AG08396 (cell line): ENCODE data around the gene B2M.
"Not testable (repeated sequence)": the region's sequence is repeated elsewhere in the genome, so short reads cannot be mapped to it uniquely, and the experiment has no call there.

Experiments used
- DNase-seq: peaks from one replicate; pipeline ENCODE4 v3.0.0; 2012; ENCODE audit warnings: low spot score, mixed read lengths

The B2M gene

DNA sequence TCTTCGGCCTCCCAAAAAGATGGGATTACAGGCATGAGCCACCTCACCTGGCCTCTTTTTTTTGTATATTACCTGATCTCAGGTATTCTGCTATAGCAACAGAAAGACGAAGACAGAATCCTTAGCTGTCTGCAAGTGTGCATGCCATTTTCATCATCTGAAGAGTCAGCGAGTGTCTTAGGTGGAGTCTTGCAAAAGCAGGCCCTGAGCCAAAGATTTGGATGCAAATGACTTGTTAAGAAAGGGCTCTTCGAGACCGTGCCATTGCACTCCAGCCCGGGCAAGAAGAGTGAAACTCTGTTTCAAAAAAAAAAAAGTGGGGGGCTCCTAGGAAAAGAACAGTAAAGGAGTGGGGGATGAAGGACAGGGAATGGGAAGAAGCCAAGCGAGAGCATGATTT, 14.8 kb downstream of the B2M start:
- DNase-seq, result no peak

DNA sequence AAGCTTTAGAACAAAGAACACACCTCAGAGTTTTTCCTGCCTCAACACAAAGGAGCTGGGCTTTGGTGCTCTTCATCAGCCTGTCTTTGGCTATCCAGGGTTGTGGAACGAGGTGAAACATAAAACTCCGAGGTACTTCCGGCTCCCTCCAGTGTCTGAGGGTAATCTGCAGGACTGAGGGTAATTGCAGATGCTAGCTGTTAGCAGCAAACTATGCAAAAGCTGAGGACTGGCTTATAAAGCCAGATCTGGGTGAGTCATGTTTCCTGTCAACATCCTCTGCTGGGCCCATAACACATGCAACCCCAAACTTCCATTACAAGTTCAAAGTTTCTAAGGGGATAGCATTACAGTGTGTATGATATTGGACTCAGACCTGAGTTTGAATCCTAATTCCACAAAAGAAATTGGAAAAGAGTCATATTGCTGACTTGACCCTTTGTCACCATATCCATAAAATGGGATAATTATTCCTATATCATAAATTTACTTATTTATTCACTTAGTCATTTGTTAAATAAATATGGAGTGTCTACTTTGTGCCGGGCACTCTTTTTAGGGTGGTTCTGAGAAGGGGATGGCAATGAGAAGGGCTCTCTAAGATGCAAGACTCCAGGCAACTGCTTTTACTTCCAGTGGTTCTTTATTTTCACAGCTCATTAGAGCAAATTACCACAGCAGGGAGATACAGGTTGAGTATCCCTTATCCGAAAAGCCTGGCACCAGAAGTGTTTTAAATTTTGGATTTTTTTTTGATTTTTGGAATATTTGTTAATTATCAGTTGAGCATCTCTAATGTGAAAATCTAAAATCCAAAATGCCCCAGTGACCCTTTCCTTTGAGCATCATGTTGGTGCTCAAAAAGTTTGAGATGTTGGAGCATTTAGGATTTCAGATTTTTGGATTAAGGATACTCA, 15.5 kb downstream of the B2M start:
- DNase-seq, result peak; percentile 63

DNA sequence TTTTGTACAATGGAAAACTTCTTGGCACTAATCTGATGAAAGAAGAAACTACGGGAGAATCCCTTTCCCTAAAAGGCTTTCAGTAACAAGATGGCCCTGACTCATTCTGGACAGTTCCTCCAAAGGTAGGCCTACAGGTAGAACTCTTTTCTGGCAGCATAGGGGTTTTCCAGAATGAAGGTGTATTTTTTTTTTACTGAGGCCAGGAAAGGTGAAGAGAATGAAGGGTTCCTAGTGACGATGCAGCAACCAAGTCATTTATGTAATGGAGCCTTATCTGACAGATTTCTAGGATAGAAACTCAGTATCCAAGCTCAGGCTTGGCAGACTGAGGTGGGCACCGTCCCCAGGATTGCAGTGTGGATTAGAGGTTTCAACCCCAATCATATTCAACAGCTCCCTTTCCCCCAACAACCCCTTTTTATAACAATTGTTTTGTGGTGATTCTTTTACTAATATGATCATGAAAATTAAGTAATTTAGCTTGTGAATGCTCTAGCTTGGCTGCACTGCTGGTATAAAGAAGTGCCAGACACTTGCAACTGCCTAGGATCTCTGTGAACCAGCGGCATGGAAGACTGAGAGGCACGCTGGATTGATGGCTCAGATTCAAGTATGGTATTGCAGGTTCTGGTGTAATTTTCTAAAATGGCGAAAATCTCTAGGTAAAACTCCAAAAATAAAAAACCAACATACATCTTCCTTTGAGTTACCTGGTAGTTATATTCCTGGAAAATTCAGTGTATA, 16.3 kb downstream of the B2M start:
- DNase-seq, result no peak

DNA sequence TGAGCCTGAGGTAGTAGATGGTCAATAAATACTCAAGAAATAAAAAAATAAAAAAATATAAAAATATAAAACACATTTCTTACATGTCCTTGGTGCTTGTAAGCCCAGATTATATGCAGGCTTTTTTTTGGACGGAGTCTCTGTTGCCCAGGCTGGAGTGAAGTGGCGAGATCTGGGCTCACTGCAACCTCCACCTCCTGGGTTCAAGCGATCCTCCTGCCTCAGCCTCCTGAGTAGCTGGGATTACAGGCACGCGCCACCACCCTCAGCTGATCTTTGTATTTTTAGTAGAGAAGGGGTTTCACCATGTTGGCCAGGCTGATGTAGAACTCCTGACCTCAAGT, 16.9 kb downstream of the B2M start:
- DNase-seq, result not testable (repeated sequence)

DNA sequence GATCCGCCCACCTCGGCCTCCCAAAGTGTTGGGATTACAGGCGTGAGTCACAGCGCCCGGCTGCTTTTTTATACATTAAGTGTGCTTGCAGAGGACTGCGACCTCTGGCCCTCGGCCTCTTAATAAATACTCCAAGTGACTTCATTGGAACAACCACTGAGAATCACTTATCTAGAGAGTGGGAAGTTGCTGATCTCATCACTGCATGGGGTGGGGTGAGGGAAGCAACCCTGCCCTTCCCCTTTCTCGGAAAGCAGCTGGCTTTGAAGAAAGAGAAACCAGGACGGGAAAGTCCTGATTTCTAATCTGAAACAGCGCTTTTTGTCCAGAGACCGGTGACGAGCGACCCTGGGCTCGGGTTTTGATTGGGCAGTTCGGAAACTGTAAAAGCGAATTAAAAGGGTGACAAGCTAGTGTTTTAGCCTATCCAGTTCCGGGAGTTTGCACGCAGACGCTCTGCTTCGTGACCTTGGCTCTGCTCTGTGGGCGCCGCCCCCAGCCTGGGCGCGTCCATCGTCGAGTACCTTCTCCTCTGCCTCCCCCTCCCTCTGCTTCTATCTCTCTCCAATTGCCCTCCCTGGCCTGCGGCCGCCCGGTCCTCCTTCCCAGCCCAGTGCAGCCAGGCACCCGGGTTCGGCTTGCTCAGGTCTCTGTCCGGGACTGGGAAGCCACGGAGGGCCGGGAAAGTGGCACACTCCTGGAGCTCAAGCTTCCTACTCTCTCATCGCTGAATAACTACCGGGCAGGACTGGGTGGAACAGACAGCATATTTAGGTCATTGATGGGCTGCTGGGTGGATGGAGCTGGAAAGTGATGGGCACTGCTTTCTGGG, 17.5 kb downstream of the B2M start:
- peak; percentile 88 for DNase-seq

DNA sequence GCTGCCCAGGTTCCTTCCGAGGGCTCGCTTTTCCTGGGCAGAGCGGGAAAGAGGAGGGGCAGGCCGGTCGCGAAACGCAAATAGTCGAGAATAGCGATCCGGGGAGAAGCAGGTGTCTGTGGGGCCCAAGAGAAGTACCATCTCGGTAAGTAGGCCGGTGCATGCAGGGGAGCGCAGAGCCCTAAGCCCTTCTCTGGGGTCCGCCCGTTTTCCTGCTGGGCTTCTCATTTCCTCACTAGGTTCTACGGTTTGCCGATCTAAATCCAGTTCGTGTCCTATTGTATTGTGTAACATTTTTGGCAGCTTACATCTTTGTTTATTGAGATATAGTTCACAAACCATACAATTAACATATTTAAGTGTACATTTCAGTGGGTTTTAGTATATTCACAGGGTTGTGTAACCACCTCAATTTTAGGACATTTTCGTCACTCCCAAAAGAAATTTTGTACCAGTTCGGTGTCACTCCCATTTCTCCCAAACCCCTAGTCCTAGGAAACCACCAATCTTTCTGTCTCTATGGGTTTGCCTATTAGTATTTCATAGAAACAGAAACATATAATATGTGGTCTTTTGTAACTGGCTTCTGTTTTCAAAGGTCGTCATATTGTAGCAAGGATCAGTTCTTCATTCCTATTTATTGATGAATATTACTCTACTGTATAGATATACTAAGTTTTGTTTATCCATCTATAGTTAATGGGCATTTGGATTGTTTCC, 18.3 kb downstream of the B2M start:
- no peak for DNase-seq

DNA sequence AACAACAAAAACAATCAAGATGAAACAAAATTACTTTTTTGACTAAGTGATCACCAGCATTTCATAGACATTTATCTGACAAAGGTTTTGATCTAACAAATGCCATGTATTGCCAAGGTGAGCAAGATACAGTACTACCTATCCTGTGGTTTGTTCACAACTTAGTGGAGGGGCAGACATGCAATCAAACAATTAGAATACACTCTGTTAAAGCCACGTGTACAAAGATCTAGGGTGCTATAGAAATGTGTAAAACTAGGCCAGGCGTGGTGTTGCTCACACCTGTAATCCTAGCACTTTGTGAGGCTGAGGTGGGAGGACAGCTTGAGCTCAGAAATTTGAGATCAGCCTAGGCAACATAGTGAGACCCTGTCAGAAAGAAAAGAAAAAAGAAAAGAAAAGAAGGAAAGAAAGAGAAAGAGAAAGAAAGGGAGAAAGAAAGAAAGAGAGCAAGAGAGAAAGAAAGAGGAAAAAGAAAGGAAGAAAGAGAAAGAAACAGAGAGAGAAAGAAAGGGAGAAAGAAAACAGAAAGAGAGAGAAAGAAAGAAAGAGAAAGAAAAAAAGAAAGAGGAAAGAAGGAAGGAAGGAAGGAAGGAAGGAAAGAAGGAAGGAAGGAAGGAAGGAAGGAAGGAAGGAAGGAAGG, 23.6 kb downstream of the B2M start:
- no peak for DNase-seq

DNA sequence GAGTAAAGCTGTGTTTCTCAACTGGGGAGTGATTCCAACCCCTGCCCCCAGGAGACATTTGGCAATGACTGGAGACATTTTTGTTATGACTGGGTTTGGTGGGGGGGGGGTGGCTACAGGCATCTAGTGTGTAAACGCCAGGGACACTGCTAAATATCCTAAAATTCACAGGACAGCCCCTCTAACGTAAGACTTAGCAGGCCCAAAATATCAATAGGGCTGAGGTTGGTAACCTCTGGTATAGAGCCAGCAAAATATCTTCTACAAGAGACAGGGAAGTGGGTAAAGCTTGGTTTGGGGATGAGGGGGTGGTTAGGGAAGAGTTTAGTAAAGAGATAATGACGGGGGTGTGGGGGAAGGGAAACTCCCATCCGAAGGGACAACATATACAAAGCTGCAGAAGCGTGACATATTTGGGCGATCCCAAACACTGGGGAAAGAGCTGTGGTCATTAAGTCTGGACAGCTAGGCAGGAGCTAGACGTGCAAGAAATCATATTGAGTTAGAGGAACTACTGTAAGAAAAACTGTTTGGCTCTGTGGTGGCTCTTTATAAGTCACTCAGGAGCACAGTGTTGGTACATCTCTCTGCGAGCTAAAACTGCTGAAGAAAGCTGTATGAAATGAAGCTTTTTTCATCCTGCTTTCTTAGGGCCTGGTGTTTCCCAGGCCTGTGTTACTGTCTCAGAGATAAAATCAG, 24.3 kb downstream of the B2M start:
- no peak for DNase-seq

DNA sequence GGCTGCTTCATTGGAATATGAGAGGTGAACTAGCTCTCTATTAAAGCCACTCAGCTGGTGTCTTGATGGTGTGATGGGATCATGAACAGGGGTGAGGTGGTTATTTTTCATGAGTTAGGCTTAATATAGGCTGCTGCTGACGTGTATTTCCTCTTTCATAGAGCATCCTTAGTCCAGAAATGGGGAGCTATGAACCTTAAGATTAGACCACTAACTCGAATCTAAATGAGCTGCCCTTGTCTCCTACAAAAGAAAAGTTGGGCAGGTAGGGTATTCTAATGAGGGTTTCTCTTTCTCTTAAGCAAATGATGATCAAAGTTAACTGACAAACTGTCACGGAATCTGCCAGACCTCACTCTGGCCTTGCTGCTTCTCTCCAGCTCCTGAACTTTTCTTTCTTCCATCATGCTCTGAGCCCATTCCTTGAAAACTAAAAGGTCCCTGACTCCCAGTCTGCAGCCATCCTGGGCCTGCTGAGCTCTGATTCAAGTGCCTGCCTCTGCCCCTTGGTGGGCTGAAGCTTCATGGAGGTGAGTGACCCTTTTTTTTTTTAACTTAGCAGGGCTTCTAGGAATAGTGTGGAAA, 25.0 kb downstream of the B2M start, which contains the start of gene TRIM69:
TRIM69 (plus strand) TSS at position 348 of the 585 bp plus-strand sequence; CDS start at position 525, 177 bp downstream.
- DNase-seq, result no peak

DNA sequence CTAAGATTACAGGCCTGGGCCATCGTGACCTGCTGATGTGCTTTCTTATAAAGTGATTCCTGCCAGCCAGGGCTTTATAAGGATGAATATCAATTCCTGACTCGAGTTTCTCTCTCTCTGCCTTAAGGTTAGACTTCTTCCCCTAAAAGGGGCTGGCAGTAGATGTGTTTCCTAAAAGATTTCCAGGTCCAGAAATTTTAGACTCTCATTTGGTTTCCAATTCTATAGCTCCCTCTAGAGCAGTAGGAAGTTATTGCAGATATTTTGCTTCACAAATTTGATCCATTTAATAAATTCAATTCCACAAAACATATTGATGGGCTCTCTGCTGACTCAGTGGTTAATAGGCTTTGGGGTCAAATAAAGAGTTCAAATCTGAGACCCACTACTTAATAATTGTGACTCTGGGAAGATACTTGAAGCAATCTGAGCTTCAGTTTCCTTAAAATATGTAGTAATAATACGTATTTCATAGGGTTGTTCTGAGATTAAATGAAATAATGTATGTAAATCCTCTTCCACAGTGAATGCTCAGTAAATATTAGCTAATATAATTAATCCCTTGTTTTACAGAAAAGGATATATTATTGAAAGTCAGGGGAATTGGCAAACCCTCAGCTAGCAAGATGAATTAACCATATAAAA, 27.1 kb downstream of the B2M start:
- DNase-seq, result peak; percentile 30

DNA sequence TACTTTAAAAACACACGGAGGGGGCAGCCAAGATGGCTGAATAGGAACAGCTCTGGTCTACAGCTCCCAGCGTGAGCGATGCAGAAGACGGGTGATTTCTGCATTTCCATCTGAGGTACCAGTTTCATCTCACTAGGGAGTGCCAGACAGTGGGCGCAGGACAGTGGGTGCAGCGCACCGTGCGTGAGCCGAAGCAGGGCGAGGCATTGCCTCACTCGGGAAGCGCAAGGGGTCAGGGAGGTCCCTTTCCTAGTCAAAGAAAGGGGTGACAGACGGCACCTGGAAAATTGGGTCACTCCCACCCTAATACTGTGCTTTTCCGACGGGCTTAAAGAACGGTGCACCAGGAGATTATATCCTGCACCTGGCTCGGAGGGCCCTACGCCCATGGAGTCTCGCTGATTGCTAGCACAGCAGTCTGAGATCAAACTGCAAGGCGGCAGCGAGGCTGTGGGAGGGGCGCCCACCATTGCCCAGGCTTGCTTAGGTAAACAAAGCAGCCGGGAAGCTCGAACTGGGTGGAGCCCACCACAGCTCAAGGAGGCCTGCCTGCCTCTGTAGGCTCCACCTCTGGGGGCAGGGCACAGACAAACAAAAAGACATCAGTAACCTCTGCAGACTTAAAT, 28.0 kb downstream of the B2M start:
- DNase-seq, result not testable (repeated sequence)

DNA sequence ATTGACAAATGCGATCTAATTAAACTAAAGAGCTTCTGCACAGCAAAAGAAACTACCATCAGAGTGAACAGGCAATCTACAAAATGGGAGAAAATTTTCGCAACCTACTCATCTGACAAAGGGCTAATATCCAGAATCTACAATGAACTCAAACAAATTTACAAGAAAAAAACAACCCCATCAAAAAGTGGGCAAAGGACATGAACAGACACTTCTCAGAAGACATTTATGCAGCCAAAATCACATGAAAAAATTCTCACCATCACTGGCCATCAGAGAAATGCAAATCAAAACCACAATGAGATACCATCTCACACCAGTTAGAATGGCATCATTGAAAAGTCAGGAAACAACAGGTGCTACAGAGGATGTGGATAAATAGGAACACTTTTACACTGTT, 32.1 kb downstream of the B2M start:
- DNase-seq, result not testable (repeated sequence)

DNA sequence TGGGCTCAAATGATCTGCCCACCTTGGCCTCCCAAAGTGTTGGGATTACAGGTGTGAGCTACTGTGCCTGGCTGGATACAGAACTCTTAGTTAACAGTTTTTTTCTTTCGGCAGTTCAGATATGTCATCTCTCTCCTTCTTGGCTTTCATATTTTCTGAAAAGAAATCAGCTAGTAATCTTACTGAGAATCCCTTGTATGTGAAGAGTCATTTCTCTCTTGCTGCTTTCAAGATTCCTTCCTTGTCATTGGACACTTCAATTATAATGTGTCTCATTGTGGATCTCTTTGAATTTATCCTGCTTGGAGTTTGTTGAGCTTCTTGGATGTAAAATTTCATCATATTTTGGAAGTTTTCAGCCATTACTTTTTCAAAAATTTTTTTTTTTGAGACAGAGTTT, 42.0 kb downstream of the B2M start:
- DNase-seq, result no peak

DNA sequence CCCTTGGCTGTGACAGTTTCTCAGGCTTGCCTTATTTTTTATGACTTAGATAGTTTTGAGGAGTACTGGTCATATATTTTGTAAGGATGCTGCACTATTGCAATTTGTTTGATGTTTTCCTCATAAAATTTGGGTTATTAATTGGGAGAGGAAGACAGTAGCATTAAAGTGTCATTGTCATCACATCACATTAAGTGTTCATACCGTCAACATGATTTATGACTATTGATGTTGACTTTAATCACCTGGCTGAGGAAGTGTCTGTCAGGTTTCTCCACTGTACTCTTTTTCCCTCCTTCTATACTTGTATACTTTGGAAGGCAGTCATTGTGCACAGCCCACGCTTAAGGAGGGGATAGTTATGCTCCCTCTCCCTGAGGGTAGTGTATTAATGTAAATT, 51.9 kb downstream of the B2M start:
- DNase-seq, result no peak

DNA sequence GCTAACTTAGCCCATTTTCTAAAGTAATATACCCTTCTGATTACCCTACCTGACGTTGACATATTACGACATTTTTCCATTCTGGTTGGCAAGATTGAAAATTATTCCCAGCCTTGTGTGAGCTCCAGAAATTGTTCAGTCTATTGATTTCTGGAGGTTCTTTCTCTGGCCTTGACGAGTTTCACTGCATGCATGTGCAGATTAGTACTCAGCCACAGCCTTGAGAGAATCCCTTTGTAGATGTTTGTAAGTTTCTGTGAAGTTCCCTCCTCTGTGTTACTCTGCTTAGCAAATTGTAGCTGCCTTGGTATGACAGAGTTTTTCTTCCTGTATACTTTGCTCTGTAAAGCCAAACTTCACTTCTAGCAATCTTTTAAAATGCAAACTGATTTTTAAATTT, 52.5 kb downstream of the B2M start:
- no peak for DNase-seq

DNA sequence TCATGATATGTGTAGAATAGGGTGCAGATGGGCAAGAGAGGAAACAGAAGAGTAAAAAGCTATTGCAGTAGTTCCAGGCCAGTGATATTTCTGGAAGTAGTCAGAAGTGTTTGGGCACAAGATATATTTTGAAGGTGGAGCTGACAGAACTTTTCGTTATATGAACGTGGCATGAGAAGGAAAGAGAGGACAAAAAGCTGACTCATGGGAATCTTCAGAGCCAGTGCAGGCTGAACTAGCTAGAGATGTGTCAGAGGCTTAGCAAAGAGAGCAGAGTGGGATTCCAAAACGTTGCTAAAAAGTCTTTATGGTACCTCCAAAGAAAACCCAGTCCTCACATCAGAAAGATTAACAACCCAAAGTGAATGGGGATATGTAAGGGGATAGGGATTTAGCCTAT, 53.7 kb downstream of the B2M start:
- DNase-seq, result no peak
